ENCODE measurements around the gene HMCN2.

HMCN2 gene

DNA sequence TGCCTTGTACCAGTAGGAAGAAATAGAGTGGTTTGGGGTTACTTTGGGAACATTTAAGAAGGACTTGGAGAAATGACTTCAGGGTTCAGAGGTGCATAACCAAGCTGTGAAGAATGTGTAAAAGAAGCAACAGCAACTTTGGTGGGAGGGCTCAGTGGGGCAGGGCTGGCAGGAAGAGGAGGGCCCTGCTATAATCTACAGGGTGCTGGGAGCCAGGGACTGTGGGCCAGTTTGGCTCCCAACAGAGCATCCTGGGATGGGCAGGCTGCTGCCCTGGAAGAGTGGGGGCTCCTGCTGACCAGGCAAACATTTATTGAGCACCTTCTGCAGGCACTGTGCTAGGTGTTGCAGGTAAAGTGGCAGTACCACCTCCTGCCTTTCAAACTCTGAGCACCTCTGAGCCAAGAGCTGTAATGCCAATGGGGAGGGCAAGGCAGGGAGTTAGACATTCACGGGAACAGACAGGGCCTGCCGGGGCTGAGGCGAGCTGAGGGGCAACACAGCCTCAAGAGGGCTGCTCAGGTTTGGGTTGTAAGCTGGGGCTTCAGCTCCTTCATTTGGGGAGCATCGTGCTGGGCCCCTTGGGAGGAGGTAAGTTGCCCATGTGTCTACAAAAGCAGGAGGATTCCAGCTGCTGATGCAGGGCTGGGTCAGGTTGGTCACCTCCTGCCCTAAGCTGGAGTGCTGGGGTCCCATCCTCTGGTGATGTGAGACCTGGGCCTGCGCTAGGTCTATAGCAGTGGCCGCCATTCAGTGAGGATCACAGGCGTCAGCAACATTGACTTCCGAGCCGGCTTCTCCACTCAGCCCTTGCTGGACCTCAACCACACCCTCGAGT, 30.6 kb downstream of the HMCN2 start:
- H3K27me3 ChIP-seq = no peaks in the 10 kb centered on the region
- no peak for DNase-seq
- H3K9me3 ChIP-seq = no peaks in the 10 kb centered on the region
- TF ChIP-seq, protein P1, sequence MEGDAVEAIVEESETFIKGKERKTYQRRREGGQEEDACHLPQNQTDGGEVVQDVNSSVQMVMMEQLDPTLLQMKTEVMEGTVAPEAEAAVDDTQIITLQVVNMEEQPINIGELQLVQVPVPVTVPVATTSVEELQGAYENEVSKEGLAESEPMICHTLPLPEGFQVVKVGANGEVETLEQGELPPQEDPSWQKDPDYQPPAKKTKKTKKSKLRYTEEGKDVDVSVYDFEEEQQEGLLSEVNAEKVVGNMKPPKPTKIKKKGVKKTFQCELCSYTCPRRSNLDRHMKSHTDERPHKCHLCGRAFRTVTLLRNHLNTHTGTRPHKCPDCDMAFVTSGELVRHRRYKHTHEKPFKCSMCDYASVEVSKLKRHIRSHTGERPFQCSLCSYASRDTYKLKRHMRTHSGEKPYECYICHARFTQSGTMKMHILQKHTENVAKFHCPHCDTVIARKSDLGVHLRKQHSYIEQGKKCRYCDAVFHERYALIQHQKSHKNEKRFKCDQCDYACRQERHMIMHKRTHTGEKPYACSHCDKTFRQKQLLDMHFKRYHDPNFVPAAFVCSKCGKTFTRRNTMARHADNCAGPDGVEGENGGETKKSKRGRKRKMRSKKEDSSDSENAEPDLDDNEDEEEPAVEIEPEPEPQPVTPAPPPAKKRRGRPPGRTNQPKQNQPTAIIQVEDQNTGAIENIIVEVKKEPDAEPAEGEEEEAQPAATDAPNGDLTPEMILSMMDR (IDR thresholded peaks at IDR 0.05; ENCODE audit: low read depth, low read length) = no peak
- H3K4me3 ChIP-seq (ENCODE audit: low read depth, low read length) = no peak overlapping the region
- no peaks in the 10 kb centered on the region; the same call in 1 of the 2 replicates for H3K4me1 ChIP-seq
- no peaks in the 10 kb centered on the region for H3K36me3 ChIP-seq

GRCh38 chr9:130296783-130297055, 31.2 kb downstream of the HMCN2 start:
- TF ChIP-seq, protein P1 (IDR thresholded peaks at IDR 0.05; ENCODE audit: low read depth, low read length) = no peak
- H3K36me3 ChIP-seq = no peaks in the 10 kb centered on the region
- no peak for DNase-seq
- no peak overlapping the region for H3K4me3 ChIP-seq (ENCODE audit: low read depth, low read length)
- H3K9me3 ChIP-seq = no peaks in the 10 kb centered on the region
- H3K4me1 ChIP-seq = peaks cover 5% of the 10 kb centered on the region; the same call in 1 of the 2 replicates
- no peaks in the 10 kb centered on the region for H3K27me3 ChIP-seq

DNA sequence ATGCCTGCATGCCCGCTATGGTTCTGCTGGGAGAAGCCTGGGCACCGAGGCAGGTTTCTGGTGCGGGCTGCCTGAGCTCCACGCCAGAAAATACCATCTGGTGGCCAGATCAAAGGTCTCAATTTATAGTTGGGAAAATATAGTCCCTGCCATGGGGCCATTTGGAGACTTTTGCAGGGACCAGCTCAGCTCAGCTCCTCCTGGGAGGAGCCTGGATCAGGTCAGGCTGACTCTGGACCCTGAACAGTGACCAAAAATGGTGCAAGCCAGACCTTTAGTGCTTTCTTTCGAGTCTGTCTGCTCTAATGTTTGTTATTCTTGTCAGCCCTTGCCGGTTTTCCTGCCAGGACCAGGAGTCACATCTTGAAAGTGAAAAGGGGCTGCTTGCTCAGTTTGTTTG, 31.8 kb downstream of the HMCN2 start:
- no peak for DNase-seq
- Histone ChIP-seq H3K9me3 (no peaks in the 10 kb centered on the region), H3K4me1 (peaks cover 6% of the 10 kb centered on the region; the same call in 1 of the 2 replicates), H3K27me3 (no peaks in the 10 kb centered on the region), H3K36me3 (no peaks in the 10 kb centered on the region), H3K4me3 (ENCODE audit: low read depth, low read length) (no peak overlapping the region)
- TF ChIP-seq, protein P1 (IDR thresholded peaks at IDR 0.05; ENCODE audit: low read depth, low read length) = no peak

DNA sequence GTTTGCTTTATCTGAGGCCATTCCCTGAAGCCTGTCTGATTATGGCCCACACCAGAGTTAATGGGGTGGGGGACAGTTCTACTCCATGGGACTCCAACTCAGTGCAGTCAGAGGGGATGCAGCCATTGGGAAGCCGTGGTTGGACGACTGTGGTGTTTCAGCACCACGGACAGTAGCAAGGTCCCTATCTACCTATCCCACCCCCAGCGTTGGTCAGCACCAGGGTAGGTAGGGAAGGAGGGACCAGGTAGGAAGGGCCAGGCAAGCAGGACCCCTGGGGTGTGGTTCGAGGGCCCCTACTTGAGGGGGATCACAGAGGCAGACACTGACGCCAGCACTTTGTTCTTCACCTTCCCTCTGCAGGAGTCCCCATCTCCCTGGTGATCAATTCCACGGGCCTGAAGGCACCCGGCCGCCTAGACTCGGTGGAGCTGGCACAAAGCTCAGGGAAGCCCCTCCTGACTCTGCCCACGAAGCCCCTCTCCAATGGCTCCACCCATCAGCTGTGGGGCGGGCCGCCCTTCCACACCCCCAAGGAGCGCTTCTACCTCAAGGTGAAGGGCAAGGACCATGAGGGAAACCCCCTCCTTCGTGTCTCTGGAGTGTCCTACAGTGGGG, 33.2 kb downstream of the HMCN2 start:
- H3K4me3 ChIP-seq (ENCODE audit: low read depth, low read length) = no peak overlapping the region
- no peaks in the 10 kb centered on the region for H3K9me3 ChIP-seq
- H3K4me1 ChIP-seq = peaks cover 6% of the 10 kb centered on the region; the same call in 1 of the 2 replicates
- no peaks in the 10 kb centered on the region for H3K36me3 ChIP-seq
- TF ChIP-seq, protein P1 (IDR thresholded peaks at IDR 0.05; ENCODE audit: low read depth, low read length) = no peak
- H3K27me3 ChIP-seq = no peaks in the 10 kb centered on the region
- DNase-seq = no peak

GRCh38 chr9:130299785-130300615, 34.4 kb downstream of the HMCN2 start:
- no peaks in the 10 kb centered on the region for H3K9me3 ChIP-seq
- TF ChIP-seq, protein P1 (IDR thresholded peaks at IDR 0.05; ENCODE audit: low read depth, low read length) = no peak
- H3K27me3 ChIP-seq = no peaks in the 10 kb centered on the region
- DNase-seq = no peak
- no peak overlapping the region for H3K4me3 ChIP-seq (ENCODE audit: low read depth, low read length)
- no peaks in the 10 kb centered on the region for H3K36me3 ChIP-seq
- peaks cover 10% of the 10 kb centered on the region for H3K4me1 ChIP-seq

Data from BE2C (cell line).